ENCODE data around the gene CHRNA1.

The CHRNA1 gene

GRCh38 chr2:174781298-174781697, 17.0 kb upstream of the CHRNA1 start:
- DNase-seq: no peak

DNA sequence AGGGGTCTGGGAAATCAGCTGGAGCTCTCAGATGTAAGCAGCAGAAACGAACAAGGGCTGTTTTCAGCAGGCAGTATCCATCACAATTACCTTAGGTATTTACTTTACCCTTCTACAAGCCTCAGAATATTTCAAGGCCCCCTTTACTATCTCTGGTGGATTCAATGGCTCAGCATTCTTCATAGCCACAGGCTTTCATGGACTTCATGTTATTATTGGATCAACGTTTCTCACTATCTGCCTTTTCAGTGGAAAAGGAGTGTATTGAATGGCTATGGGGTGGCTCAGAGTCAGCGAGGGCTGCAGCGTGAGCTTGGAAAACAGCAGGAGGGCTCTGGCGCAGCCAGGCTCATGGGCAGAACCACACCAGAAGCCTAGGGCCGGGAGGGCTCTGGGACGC, 16.6 kb upstream of the CHRNA1 start:
- no peak for DNase-seq

GRCh38 chr2:174780191-174780840, 16.0 kb upstream of the CHRNA1 start:
- DNase-seq: no peak

- no peak for DNase-seq
These were observed 15.2 kb upstream of the CHRNA1 start for GRCh38 chr2:174779361-174779928.

DNA sequence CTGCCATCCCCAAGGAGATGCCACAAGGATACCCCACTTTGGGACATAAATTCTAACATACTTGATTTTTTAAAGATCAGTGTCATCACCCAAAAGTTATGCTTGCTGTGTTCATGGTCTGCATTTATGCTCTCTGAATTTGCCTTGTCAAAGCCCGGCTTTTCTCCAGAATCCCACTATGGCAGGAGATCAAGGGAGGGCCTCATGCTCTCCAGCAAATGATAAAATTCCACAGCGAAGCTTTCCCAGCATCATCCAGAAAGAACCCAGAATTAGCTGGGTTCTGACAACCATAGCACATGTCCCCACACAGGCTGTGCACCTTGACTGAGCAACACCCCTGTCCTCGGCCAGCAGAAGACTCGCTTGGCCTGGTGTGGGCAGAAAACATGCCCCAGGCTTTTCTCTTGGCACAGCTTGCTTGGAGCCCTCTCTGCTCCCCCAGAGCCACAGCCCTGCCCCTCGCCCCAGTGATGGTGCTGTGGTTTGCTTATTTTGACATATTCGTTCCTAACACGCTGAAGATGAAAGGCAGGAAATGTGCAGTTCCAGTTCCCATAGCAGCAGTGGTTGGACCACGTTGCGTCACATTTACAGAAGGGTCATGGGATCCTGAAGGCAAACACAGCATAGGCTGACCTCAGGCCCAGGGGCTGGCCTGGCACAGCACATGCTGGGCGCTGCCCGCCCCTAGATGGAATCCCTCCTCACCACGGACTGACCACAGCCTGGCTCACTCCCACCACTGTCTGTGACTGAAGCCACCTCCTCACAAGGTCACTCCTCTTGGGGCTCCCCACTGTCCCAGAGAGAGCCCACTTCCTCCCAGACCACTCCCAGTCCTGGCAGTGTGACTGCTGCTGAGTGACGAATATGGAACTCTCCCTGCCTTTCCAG, 14.1 kb upstream of the CHRNA1 start:
- DNase-seq: peak; percentile 63

DNA sequence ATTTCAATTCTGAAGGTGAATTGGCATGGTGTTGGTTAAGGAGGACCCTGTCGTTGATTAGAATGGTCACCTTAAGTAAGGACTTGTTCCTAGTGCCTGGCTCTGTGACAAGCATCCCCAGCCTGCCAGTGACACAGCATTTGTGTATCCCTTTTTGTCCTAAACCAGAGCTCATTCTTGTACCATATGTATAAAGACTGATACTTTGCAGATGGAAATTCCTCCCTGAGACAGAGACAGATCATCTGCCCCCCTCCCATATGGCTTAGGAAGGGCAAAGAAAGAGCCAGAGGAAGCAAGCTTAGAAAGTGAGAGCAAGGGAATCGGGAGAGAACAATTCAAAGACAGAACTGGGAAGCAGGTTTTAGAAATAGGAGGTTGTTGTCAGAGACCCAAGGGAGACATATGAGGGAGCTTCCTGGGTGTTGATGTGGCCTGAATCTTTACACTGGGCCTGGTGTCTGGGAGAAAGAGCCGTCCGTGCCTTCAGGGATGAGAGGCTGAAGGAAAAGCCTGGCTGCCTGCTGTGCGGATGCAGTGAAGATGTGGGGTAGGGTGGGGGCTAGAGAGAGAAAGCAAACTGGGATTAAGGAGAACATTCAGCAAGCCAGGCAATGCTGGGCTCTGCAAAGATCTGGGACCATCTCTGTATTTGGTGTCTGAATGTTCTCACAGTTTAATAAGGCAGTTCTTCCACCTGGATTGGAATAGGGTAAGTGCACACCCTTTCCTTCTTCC, 13.2 kb upstream of the CHRNA1 start:
- no peak for DNase-seq

DNA sequence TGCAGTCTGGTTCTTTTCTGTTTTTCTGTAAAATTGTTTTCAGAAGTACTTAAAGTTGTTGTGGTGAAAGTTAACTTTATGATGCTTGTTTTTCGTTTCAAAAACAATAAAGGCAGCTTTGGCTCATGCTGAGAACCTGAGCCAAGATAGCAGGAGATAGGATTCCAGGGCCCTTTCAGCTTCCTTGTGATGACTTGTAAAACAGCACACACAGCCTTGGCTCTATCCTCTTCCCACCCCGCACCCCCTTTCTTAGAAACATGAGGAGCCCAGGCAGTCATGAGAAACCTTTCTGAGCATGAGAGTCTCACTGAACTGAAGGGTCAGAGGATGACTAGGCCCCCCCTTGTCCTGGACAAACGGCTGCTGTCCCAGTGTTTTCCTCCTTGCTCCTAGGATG, 12.4 kb upstream of the CHRNA1 start:
- no peak for DNase-seq

DNA sequence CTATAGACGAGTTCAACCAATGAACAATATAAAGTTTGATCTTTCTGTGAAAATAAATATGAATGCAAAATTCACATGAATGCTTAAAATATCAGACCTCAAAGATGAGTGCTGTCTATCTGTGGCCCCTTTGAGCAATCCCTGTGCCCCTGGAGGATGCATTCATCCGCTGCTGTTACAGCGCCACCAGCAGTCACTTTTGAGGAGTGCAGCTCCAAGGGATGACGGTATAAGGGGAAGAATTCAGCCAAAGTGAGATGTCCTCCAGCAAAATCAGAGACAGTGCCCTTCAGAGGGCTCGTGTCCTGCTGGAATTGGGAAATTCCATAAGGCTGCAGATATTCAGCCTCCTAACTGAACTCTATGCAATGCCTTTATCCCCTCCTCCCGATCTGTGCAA, 12.0 kb upstream of the CHRNA1 start:
- no peak for DNase-seq

DNA sequence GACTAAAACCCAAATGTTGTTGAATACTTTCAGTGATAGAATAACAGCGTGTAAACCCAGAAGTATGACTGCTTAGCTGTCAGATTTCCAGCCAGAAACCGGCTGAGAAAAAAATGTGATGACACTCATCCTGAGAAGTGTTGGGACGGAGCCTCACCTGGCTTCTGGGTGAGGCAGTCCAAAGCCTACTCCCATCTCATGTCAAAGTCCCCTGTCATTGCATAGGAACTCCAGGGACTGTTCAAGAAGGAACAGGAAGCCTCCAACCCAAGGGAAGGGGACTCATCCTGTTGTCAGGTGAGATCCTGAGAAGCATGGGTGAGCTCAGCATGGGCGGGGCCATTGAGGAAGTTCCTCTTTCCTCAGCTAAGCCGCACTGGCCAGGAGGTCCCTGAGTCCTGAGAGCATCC, 11.3 kb upstream of the CHRNA1 start:
- no peak for DNase-seq

- DNase-seq: no peak
These were observed 10.6 kb upstream of the CHRNA1 start for GRCh38 chr2:174774886-174775285.

DNA sequence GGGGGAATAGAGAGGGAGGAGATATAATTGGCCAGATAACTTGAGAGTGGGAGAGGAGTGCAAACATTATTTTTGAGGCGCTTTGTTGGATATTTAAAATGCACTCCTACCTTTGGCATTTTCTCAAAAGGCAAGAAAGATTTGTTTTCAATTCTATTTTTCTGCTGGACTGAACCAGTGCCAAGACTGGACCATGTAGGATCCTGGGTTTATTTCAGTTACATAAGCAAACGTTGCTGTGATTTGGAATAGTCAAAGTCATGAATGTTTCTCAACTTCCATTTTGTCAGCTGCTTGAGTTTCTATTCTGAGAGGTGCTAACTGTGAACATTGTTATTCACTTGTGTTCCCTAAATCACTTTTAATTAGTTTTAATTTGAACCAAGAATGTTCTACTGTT, 8.9 kb upstream of the CHRNA1 start:
- DNase-seq: no peak

DNA sequence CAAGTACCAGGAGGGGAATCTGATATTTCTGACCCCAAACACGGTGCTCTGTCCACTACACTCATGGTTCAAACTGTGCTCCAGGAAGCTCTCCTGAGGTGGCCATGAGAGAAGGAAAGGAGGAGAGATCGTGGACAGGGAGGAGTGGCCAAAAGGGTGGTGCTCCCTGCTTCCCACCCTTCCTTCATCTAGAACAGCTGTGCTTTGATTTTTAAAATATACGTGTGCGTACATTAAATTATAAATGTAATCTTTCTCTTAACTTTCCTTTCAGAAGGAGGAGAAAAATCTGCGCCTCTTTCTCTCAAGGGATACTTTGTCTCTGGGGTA, 8.2 kb upstream of the CHRNA1 start:
- no peak for DNase-seq

- no peak for DNase-seq
These were observed 7.6 kb upstream of the CHRNA1 start for GRCh38 chr2:174771631-174772471.

DNA sequence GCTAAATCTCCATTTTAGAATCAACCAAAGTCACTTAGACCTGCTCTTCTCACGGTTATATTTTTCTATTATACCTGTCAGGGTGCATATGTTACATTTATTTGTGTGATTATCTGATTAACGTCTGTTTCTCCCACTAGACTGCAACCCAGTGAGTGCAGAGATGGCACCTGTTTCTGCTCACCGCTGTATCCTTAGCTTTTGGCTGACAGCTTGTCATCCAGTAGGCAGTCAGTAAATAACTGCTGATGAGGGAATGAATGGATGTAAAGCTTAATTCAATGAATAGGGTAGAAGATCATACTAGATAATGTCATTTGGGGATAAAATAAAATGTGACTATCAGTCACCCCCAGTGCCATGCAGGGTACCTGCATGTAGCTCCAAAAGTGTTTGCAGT, 6.9 kb upstream of the CHRNA1 start:
- no peak for DNase-seq

- DNase-seq: no peak
These were observed 4.3 kb upstream of the CHRNA1 start for GRCh38 chr2:174768557-174768956.

GRCh38 chr2:174766271-174766670, 2.0 kb upstream of the CHRNA1 start:
- DNase-seq: no peak

- no peak for DNase-seq
These were observed 1.3 kb upstream of the CHRNA1 start for GRCh38 chr2:174765576-174765975.

GRCh38 chr2:174763780-174764179, 492 bp downstream of the CHRNA1 start:
- no peak for DNase-seq

GRCh38 chr2:174762464-174762863, 1.8 kb downstream of the CHRNA1 start:
- DNase-seq: no peak

DNA sequence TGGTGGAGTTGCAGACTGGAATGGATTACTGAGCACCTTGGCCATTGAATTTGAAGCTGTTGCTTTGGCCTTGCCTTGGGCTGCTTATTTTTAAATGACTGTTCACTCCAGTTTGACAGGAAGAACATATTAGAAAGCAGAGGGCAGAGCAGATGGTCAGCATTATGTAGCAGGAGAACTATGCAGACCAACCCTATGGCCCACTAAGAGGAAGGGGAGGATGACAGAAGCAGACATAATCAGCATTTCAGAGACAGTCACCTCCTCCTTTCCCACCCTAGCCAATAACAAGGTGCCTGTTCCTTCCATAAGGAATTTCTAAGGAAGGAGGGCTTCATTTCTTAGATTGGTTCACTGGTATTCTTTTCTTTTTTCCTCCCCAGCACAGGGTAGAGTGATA, 2.4 kb downstream of the CHRNA1 start:
- no peak for DNase-seq

GRCh38 chr2:174760845-174761473, 3.3 kb downstream of the CHRNA1 start:
- no peak for DNase-seq

Data from effector CD4-positive, alpha-beta T cell (primary cell).